Nephron (organoid): ENCODE results near the gene LSG1.

Experiments used
- H3K27ac Mint-ChIP-seq, 3 experiments: 2 replicates each; pipeline ENCODE4 v1.8.0; 2020; ENCODE audit warnings: mixed read lengths in 3 of 3, mild to moderate bottlenecking in 2 of 3, moderate library complexity in 1 of 3
- H3K27me3 Mint-ChIP-seq: 2 replicates; pipeline ENCODE4 v1.8.0; 2021; ENCODE audit warnings: low read depth, mild to moderate bottlenecking, moderate library complexity, mixed read lengths
- H3K36me3 Mint-ChIP-seq: 2 replicates; pipeline ENCODE4 v1.8.0; 2020; ENCODE audit warnings: low read depth, mixed read lengths
- H3K4me1 Mint-ChIP-seq: 2 replicates; pipeline ENCODE4 v1.8.0; 2020; ENCODE audit warnings: mixed read lengths
- H3K4me3 Mint-ChIP-seq, 3 experiments: 2 replicates each; pipeline ENCODE4 v1.8.0; 2020; ENCODE audit warnings: mild to moderate bottlenecking in 3 of 3, mixed read lengths in 3 of 3, moderate library complexity in 2 of 3
- H3K9me3 Mint-ChIP-seq: 2 replicates; pipeline ENCODE4 v1.8.0; 2020; ENCODE audit warnings: mixed read lengths
- CTCF ChIP-seq, 3 experiments: fragments of 200-600 bp; sonication (generic); IDR thresholded peaks; one replicate each; pipeline ENCODE4 v1.5.0; 2021; ENCODE audit warnings: antibody characterized with exemption in 3 of 3; ENCODE audit not compliant: unreplicated experiment in 3 of 3

LSG1 gene

GRCh38 chr3:194671900-194672808 lies at the start of gene LSG1:
LSG1 (minus strand) TSS chr3:194672191; CDS start chr3:194672162, 29 bp downstream.
- H3K27me3 Mint-ChIP-seq = peaks cover 20% of the 10 kb centered on the region
- H3K9me3 Mint-ChIP-seq = no peaks in the 10 kb centered on the region
- TF ChIP-seq CTCF (IDR thresholded peaks at IDR 0.05; ENCODE audit: unreplicated experiment in 3 of 3) = no peak
- peak within 1 kb of the TSS; percentile 97 for H3K4me3 Mint-ChIP-seq
- H3K4me1 Mint-ChIP-seq = peaks cover 10% of the 10 kb centered on the region
- H3K27ac Mint-ChIP-seq = peak within 1 kb of the TSS; percentile 100
- peaks cover 13% of the 10 kb centered on the region for H3K36me3 Mint-ChIP-seq

GRCh38 chr3:194720048-194720447 lies 48.1 kb upstream of the LSG1 start:
- Mint-ChIP-seq H3K4me1 (peaks cover 4% of the 10 kb centered on the region), H3K27me3 (peaks cover 9% of the 10 kb centered on the region), H3K9me3 (no peaks in the 10 kb centered on the region), H3K4me3 (no peak overlapping the region), H3K36me3 (no peaks in the 10 kb centered on the region), H3K27ac (no peak overlapping the region)
- no peak for TF ChIP-seq CTCF (IDR thresholded peaks at IDR 0.05; ENCODE audit: unreplicated experiment in 3 of 3)

GRCh38 chr3:194718079-194718478 lies 46.1 kb upstream of the LSG1 start:
- no peak for TF ChIP-seq CTCF (IDR thresholded peaks at IDR 0.05; ENCODE audit: unreplicated experiment in 3 of 3)
- H3K27ac Mint-ChIP-seq = peak overlapping the region in 1 of 3 experiments; percentile 29
- H3K9me3 Mint-ChIP-seq = no peaks in the 10 kb centered on the region
- H3K36me3 Mint-ChIP-seq = no peaks in the 10 kb centered on the region
- peaks cover 11% of the 10 kb centered on the region for H3K4me1 Mint-ChIP-seq
- H3K4me3 Mint-ChIP-seq = no peak overlapping the region
- H3K27me3 Mint-ChIP-seq = peaks cover 3% of the 10 kb centered on the region

GRCh38 chr3:194715022-194715800 lies 43.2 kb upstream of the LSG1 start:
- no peak overlapping the region for H3K4me3 Mint-ChIP-seq
- no peaks in the 10 kb centered on the region for H3K27me3 Mint-ChIP-seq
- H3K27ac Mint-ChIP-seq = peak overlapping the region; percentile 0 to 33 (median 2)
- no peaks in the 10 kb centered on the region for H3K36me3 Mint-ChIP-seq
- H3K4me1 Mint-ChIP-seq = peaks cover 17% of the 10 kb centered on the region
- H3K9me3 Mint-ChIP-seq = no peaks in the 10 kb centered on the region
- TF ChIP-seq CTCF (IDR thresholded peaks at IDR 0.05; ENCODE audit: unreplicated experiment in 3 of 3) = no peak

- Mint-ChIP-seq H3K4me3 (no peak overlapping the region), H3K27ac (peak overlapping the region in 2 of 3 experiments; percentile 0 to 33), H3K36me3 (no peaks in the 10 kb centered on the region), H3K27me3 (no peaks in the 10 kb centered on the region), H3K9me3 (no peaks in the 10 kb centered on the region), H3K4me1 (peaks cover 17% of the 10 kb centered on the region)
- no peak for TF ChIP-seq CTCF (IDR thresholded peaks at IDR 0.05; ENCODE audit: unreplicated experiment in 3 of 3)
These were observed 42.6 kb upstream of the LSG1 start for GRCh38 chr3:194714564-194714963.
